ENCODE data around the gene SNX30.
"Not testable (repeated sequence)": the region's sequence is repeated elsewhere in the genome, so short reads cannot be mapped to it uniquely, and the experiment has no call there.

Gene SNX30

GRCh38 chr9:112750016-112750763, at the start of gene SNX30:
SNX30 (plus strand) TSS chr9:112750760; CDS start chr9:112751002, 242 bp downstream.
- DNase-seq, result peak; percentile 88

DNA sequence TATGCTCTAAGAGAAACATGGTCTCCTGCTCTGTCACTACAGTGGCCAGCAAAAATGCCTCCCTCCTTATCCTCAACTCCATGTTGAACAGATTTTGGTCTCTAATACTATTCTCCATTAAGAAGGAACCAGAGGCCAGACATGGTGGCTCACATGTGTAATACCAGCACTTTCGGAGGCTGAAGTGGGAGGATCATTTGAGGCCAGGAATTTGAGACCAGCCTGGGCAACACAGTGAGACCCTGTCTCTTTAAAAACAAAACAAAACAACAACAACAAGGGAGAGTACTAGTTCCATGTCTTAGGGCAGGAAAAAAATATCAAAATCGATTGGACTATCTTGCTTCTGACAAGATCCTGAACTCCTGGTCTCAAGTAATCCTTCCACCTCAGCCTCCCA, 47.3 kb upstream of the SNX30 start:
- DNase-seq, result no peak

GRCh38 chr9:112705768-112706427, 44.7 kb upstream of the SNX30 start:
- no peak for DNase-seq

DNA sequence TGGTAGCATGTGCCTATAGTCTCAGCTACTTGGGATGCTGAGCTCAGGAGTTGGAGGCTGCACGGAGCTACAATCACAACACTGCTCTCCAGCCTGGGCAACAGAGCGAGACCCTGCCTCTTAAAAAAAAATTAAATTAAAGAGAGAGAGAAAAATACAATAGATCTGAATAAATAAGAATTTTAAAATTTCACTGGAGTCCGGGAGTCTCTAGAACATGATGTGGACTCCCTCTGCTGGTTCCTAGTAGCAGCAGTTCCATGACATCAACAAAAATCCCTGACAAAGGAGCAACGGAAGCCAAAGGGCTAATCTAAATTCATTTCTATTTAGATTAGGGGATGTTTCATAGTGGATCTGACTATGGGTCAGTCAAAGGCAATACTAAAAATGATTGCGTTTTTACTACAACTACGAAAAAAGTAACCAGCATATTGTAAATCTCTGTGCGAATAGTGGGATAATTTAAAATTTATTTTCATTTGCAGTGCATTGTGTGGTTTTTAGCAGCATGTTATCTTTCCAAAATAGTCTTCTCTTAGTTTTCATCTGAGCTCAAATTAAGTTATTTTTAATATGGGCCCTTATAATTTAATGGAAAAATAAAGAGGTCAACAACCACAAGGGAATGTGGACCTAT, 39.4 kb upstream of the SNX30 start:
- peak; percentile 33 for DNase-seq

- DNase-seq, result no peak
These were observed 37.9 kb upstream of the SNX30 start for GRCh38 chr9:112712678-112713077.

DNA sequence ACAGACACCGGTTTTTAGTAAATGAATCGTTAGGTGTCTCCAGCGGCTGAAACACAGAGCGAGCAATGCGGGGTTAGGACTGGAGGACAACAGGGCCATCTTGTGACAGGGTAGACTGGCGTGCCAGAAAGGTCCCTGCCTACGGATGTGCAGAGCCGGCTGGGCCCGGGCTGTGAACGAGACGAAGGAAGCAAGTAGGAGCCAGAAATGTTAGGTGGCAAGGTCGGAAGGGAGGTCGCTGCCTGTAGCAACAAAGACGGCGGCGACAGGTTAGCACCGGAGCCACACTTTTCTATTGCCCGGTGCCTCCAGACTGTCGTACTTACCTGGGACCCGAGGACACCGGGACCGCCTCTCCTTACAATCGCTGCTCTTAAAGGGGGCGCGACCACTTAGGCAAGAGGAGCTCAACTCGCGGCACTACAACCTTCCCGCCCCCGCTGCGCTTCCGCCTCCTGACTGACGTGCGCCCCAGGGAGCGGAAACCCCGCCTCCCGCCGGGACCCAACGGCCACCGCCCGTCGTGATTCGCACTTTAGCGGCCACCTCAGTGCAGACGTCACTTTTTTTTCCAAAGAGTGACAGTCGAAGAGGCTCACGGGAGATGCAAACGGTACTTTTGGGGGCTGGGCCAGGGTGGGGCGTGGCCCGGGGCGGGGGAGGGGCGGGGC, 32.8 kb upstream of the SNX30 start, which contains the start of gene INIP:
INIP (minus strand) TSS at position 457 of the 671 bp plus-strand sequence. CDS start 1,632 bp downstream, outside the sequence.
- DNase-seq, result peak; percentile 98

DNA sequence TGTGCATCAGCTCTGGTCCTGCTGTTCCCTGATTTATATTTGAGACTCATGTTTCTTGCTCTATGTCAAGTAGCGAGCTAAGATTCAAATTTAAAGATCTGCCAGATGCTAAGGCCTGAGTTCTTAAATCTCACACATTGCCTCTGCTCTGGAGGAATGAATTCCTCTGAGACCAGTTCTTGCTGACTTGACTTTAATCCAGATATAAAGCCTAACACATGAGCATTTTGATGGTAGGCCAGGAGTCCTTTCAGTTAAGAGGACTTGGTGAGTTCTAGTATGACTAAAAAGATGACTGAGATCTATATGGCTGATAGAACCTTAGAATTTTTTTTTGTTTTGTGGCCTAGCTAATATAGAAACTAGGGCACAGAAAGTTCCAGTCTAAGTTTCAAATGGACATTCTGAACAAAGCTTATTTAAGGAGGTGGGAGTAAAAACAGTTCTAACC, 31.3 kb upstream of the SNX30 start:
- DNase-seq, result no peak

DNA sequence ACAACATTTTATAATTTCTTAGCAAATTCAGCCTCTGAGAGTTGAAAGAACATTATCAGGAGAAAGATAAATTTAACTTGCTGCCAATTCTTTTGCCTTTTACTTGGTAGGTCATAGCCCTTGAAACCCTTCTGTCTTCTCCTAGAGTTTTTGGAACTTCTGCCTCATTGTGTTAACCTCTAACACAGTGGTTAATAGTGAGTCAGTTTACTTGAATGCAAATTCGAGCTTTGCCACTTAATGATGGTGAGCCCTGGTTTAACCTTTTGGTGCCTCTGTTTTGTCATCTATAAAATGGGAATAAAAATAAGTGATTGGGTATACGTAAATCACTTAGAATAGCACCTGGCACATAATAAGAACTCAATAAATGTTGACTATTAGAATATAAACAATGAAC, 30.9 kb upstream of the SNX30 start:
- DNase-seq, result no peak

- DNase-seq, result no peak
These were observed 30.3 kb upstream of the SNX30 start for GRCh38 chr9:112720113-112720780.

DNA sequence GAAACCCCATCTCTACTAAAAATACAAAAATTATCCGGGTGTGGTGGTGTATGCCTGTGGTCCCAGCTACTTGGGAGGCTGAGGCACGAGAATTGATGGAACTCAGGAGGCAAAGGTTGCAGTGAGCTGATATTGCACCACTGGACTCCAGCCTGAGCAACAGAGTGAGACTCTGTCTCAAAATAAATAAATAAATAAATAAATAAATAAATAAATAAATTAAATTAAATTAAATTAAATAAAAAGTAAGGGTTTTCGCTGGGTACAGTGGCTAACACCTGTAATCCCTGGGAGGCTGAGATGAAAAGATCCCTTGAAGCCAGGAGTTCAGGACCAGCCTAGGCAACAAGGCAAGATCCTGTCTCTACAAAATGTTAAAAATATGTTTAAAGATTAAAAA, 27.8 kb upstream of the SNX30 start:
- DNase-seq, result not testable (repeated sequence)

GRCh38 chr9:112725961-112726360, 24.6 kb upstream of the SNX30 start:
- no peak for DNase-seq

DNA sequence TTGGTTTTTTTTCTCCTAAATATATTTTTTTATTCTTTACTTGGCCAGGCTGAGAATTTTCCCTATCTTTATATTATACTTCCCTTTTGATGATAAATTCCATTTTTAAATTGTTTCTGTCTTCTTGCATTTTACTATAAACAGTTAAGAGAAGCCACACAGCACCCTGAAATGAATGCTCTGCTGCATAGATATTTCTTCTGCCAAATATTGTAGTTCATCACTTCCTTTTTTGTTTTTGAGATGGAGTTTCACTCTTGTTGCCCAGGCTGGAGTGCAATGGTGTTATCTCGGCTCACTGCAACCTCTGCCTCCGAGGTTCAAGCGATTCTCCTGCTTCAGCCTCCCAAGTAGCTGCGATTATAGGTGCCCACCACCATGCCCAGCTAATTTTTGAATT, 24.1 kb upstream of the SNX30 start:
- DNase-seq, result no peak

DNA sequence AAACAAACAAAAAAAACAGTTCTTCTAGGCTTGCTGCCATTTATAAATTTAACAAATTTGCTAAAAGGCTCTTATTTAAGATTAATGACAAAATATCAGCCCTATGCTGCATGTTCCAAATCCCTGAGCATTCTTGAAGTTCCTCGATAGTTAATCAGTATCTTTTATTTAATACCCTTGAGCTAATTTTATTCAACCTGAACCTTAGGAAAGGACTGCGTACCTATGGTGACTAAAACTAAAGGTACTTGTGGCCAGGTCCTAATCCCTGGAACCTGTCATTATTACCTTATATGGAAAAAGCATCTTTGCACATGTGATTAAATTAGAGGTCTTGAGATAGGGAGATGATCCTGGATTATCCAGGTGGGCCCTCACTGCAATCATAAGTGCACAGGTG, 22.2 kb upstream of the SNX30 start:
- DNase-seq, result no peak

- no peak for DNase-seq
These were observed 18.6 kb upstream of the SNX30 start for GRCh38 chr9:112731971-112732370.

DNA sequence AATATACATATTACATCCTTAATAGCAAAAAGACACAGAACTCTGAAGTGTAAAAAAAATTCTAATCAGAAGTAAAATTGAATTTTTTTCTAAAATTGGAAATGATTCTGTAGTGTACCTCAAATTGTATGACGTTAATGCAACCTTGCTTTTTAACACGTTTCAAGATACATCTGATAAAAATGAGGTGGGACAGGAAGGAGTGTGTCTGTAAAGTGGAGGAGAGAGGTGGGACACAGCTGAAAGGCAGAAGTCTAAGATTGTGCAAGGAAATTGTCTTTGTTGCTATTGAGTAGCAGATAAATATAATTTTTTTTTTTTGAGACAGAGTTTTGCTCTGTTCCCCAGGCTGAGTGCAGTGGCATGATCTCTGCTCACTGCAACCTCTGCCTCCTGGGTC, 15.7 kb upstream of the SNX30 start:
- no peak for DNase-seq

DNA sequence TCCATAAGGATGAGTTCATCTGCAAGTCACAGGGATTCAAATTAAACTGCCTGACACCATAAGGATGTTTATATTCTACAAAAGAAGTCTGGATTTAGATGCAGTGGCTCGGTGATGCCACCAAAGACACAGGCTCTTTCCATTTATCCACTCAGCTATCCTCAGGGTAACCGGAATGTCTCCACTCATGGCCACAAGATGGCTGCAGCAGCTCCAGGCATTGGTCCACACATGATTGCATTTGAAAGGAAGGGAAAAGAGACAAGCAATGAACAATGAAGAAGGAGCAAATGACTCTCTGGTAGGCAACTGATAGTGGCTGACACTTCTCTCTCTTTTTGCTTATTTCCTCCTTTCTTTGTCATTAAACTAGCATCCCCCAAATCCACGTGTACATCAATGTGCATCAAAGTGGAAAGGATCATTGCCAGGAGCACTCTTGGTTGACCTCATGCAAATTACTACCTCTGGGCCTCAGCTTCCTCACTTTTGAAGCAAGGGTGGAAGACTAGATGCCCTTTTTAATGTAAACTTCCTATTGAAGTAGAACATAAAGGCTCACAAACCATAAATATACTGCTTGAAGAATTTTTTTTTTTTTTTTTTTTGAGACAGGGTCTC, 7.2 kb upstream of the SNX30 start:
- no peak for DNase-seq

DNA sequence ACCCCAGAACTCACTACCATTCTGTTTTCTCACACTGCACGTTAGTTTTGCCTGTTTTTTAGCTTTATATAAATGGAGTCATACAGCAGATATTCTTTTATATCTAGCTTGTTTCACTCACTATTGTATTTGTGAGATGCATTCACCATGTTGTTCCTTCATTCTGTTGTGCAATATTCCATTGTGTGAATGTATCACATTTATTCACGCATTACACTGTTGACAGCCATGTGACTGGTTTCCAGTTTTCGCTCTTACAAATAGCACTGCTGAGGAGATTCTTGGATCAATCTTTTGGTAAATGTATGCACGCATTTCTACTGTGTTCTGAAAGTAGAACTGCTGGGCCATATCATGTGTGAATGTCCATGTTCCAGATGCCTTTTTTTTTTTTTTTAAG, 6.4 kb upstream of the SNX30 start:
- peak; percentile 30 for DNase-seq

DNA sequence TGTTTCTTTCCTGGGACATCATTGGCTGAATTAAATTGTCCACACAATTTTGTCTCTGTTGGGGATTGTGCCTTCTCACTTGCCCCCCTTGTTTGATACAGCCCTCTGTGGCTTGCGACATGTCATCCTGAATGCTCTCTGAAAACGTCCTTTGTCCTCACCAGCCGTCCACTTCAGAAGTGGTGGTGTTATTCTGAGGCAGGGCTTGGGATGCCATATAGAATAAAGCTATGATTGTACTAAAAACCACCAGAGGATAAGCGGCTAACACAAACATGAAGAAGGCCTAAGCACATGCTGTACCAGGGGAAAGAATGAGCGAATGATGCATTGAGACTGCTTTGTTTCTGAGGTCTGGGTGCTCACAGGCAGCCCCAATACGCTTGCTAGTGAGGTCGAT, 3.5 kb upstream of the SNX30 start:
- DNase-seq, result no peak

DNA sequence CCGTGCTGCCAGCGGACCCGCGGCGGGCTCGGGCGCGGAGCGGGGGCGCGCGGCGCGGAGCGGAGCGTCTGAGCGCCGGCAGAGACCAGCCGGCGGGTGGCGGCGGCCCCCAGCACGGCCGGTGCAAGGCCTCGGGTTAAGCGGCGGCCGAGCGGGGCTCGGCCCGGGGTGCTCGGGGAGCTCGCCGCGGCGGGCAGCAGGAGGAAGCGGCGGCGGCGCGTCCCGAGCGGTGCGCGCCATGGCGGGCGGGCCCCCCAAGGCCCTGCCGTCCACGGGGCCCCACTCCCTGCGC, 150 bp downstream of the SNX30 start:
- DNase-seq, result no peak

DNA sequence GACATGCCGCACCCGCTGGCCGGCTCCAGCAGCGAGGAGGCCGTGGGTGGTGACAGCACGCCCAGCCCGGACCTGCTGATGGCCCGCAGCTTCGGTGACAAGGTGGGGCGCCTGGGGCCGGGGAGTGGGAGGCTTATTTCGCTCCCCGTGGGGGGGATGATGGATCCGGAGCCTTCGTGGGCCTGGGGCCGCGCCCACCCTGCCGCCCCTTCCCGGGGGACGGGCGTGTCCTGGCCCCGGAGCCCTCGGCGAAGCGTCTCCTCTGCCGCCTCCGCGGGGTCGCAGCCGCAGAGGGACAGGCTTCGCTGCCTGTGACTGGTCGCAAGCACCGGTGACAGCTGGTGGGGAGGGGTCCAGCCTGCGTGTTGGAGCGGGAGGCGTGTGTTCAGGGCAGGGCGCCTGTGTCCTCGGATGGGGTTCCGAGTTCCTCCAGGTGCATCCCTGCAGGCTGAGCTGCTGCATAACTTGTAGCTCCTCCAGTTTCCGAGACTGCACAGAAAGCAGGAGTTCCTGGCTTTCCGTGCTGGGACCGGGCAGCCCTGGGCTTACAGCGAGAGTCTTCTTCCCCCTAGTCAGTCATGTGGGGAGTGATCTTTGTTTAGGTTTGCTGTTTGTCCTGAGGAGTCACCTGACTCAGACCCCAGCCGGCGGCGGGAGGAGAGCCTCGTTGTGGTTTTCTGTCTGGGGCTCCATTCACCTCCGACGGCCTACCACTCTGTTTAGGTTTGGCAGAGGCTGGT, 666 bp downstream of the SNX30 start:
- DNase-seq, result peak; percentile 56

DNA sequence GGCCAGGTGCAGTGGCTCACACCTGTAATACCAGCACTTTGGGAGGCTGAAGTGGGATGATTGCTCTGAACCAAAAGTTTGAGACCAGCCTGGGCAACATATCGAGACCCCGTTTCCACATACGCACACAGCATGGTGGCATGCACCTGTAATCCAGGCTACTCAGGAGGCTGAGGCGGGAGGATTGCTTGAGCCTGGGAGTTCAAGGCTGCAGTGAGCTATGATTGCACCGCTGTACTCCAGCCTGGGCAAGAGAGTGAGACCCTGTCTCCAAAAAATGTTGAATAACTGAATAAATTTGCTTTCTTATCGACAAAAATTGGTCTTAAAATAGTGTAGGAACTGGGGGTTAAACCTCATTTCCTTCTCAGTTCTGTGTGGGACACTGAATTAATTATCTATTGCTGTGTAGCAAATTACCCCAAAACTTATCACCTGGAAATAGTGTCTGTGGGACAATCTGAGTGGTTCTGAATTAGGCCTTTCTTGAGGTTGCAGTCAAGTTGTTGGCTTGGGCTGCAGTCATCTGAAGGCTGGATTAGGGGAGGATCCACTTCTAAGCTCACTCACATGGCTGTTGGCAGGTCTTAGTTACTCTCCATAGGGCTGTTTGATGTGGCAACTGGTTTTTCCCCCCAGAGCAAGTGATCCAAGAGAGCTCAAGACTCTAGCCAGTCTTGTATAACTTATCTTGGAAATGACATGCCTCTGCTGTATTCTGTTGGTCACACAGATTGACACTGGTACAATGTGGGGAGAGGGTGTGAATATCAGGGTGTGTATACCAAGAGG, 2.0 kb downstream of the SNX30 start:
- no peak for DNase-seq

Data from inflammatory macrophage treated with lipopolysaccharide for 4 hours (primary cell).